Measurements from ENCODE around the gene RBBP8NL.

RBBP8NL gene

GRCh38 chr20:62427172-62428001 lies at the start of gene RBBP8NL:
Gene RBBP8NL, minus strand, starts transcription at chr20:62427539. Its CDS starts 7,892 bp downstream, at chr20:62419647.
- FAIRE-seq: no peak

GRCh38 chr20:62476056-62476838 lies 48.9 kb upstream of the RBBP8NL start:
- FAIRE-seq: no peak

GRCh38 chr20:62475772-62476055 lies 48.4 kb upstream of the RBBP8NL start, which contains the start of gene GATA5:
Gene GATA5, minus strand, starts transcription at chr20:62475995. Its CDS starts 474 bp downstream, at chr20:62475521.
- FAIRE-seq: no peak

- FAIRE-seq: no peak
Observed at GRCh38 chr20:62475027-62475771, 47.9 kb upstream of the RBBP8NL start.

GRCh38 chr20:62474604-62475026 lies 47.3 kb upstream of the RBBP8NL start:
- no peak for FAIRE-seq

- no peak for FAIRE-seq
Observed at GRCh38 chr20:62473717-62474603, 46.6 kb upstream of the RBBP8NL start.

GRCh38 chr20:62472941-62473585 lies 45.7 kb upstream of the RBBP8NL start:
- no peak for FAIRE-seq

GRCh38 chr20:62472138-62472940 lies 45.0 kb upstream of the RBBP8NL start:
- no peak for FAIRE-seq

GRCh38 chr20:62470459-62470858 lies 43.1 kb upstream of the RBBP8NL start:
- no peak for FAIRE-seq

- no peak for FAIRE-seq
Observed at GRCh38 chr20:62470001-62470400, 42.7 kb upstream of the RBBP8NL start.

- no peak for FAIRE-seq
Observed at GRCh38 chr20:62469352-62469751, 42.0 kb upstream of the RBBP8NL start.

- FAIRE-seq: no peak
Observed at GRCh38 chr20:62466806-62467537, 39.6 kb upstream of the RBBP8NL start.

- no peak for FAIRE-seq
Observed at GRCh38 chr20:62466072-62466760, 38.9 kb upstream of the RBBP8NL start.

GRCh38 chr20:62464990-62465389 lies 37.7 kb upstream of the RBBP8NL start:
- no peak for FAIRE-seq

GRCh38 chr20:62464425-62464770 lies 37.1 kb upstream of the RBBP8NL start:
- FAIRE-seq: no peak

- FAIRE-seq: no peak
Observed at GRCh38 chr20:62463651-62464424, 36.5 kb upstream of the RBBP8NL start.

GRCh38 chr20:62462976-62463592 lies 35.7 kb upstream of the RBBP8NL start:
- no peak for FAIRE-seq

GRCh38 chr20:62461834-62462233 lies 34.5 kb upstream of the RBBP8NL start:
- no peak for FAIRE-seq
